Smooth muscle cell (in vitro differentiated cells): ENCODE results near the gene VMP1. TPM values are rescaled to one million over a fixed set of nuclear protein-coding genes. Genes with fewer than 3 reads are reported as not detected.
"Not testable (repeated sequence)": the region's sequence is repeated elsewhere in the genome, so short reads cannot be mapped to it uniquely, and the experiment has no call there.

ENCODE experiments used
- DNase-seq: peaks from one replicate; lab custom pipeline; 2025; ENCODE audit not compliant: unreplicated experiment; lab: John Stamatoyannopoulos, UW
- H2AFZ ChIP-seq: fragments of 200-600 bp; sonication (generic); 2 replicates; pipeline ENCODE4 v1.6.0; 2016; ENCODE audit warnings: antibody characterized with exemption, low read depth, mild to moderate bottlenecking
- H3F3A ChIP-seq: fragments of 200-600 bp; sonication (generic); 2 replicates; pipeline ENCODE4 v1.6.0; 2017; ENCODE audit warnings: antibody characterized with exemption, low read depth
- H3K27ac ChIP-seq: fragments of 200-600 bp; sonication (generic); 2 replicates; pipeline ENCODE4 v1.5.1; 2016; ENCODE audit warnings: low read depth, mild to moderate bottlenecking
- H3K27me3 ChIP-seq: fragments of 200-600 bp; sonication (generic); 2 replicates; pipeline ENCODE4 v1.6.1; 2016; ENCODE audit warnings: low read depth, mild to moderate bottlenecking
- H3K36me3 ChIP-seq: fragments of 200-600 bp; sonication (generic); 2 replicates; pipeline ENCODE4 v1.5.1; 2016; ENCODE audit warnings: low read depth
- H3K4me1 ChIP-seq: fragments of 200-600 bp; sonication (generic); 2 replicates; pipeline ENCODE4 v1.5.1; 2016; ENCODE audit warnings: low read depth
- H3K4me2 ChIP-seq: fragments of 200-600 bp; sonication (generic); 2 replicates; pipeline ENCODE4 v1.6.0; 2016; ENCODE audit warnings: mild to moderate bottlenecking
- H3K4me3 ChIP-seq: fragments of 200-600 bp; sonication (generic); 2 replicates; pipeline ENCODE4 v1.5.1; 2016; ENCODE audit warnings: mild to moderate bottlenecking
- H3K79me2 ChIP-seq: fragments of 200-600 bp; sonication (generic); 2 replicates; pipeline ENCODE4 v1.6.0; 2016; ENCODE audit warnings: low read depth, mild to moderate bottlenecking
- H3K9ac ChIP-seq: fragments of 200-600 bp; sonication (generic); 2 replicates; pipeline ENCODE4 v1.6.0; 2016; ENCODE audit warnings: low read depth
- H3K9me3 ChIP-seq: fragments of 200-600 bp; sonication (generic); replicated peaks from 2 replicates; pipeline ENCODE4 v1.5.1; 2016; ENCODE audit warnings: low read depth
- H4K20me1 ChIP-seq: fragments of 200-600 bp; sonication (generic); 2 replicates; pipeline ENCODE4 v1.6.0; 2016; ENCODE audit warnings: low read depth
- CTCF ChIP-seq: fragments of 200-600 bp; sonication (generic); IDR thresholded peaks from 2 replicates; pipeline ENCODE4 v1.5.1; 2017; ENCODE audit warnings: borderline replicate concordance, mild to moderate bottlenecking, antibody characterized with exemption; ENCODE audit not compliant: insufficient read depth, poor library complexity, severe bottlenecking
- WGBS: methylation state at CpG from one replicate; pipeline ENCODE4 v1.1.7; 2016; ENCODE audit warnings: low lambda C conversion rate; 5-methylcytosine and 5-hydroxymethylcytosine counted together
- polyA plus RNA-seq: library from polyadenylated mRNA; unstranded; fragments of >200 nt; fragmentation: Nextera tagmentation; extraction: Ambion mirVana; gene quantifications from 2 replicates; pipeline ENCODE4 v1.2.1, GENCODE V29; 2016
- total RNA-seq: library from RNA; depleted of rRNA; stranded (reverse); fragments of >200 nt; gene quantifications from 2 replicates; pipeline ENCODE4 v1.2.3, GENCODE V29; 2014

The VMP1 gene
- total and polyA plus RNA-seq, 2 experiments from 2014 or later: 102 to 545 TPM

DNA sequence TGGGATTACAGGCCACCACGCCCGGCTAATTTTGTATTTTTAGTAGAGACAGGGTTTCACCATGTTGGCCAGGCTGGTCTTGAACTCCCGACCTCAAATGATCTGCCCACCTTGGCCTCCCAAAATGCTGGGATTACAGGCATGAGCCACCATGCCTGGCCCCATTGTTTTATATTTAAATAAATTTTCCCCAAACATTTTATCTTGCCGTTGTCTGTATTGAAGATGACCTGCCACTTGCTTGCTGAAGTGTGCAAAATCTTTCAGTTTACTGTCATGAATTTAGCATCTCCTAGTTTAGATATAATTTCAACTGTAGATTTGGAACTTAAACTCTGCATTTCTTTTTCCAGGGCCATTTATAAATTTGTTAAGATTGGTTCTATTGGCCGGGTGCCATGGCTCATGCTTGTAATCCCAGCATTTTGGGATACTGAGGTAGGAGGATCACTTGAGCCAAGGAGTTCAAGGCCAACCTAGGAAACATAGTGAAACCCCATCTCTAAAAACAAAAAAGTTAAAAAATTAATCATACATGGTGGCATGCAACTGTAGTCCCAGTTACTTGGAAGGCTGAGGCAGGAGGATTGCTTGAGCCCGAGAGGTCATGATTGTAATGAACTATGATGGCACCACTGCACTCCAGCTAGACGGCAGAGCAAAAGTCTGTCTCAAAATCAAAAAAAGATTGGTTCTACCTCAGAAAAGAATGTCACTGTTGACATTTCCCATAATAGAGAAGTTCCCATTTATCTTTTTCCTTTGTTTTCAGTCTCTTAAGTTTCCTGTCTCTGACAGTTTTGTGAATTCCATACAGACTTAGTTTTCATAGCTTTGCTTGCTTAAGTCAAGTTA is 84.4 kb downstream of the VMP1 start:
- Histone ChIP-seq H3K4me3 (no peak overlapping the region), H3F3A (peaks cover 16% of the 10 kb centered on the region), H3K27me3 (no peaks in the 10 kb centered on the region), H3K27ac (peak overlapping the region; percentile 74), H3K79me2 (peaks cover 37% of the 10 kb centered on the region), H3K36me3 (no peaks in the 10 kb centered on the region), H3K4me2 (no peak overlapping the region), H3K4me1 (peaks cover 11% of the 10 kb centered on the region), H3K9ac (no peak overlapping the region), H4K20me1 (no peaks in the 10 kb centered on the region), H3K9me3 (no peaks in the 10 kb centered on the region), H2AFZ (no peak overlapping the region)
- no peak for TF ChIP-seq CTCF
- no peak for DNase-seq
- 87% methylated on average over 7 of the region's 7 CpGs for WGBS

DNA sequence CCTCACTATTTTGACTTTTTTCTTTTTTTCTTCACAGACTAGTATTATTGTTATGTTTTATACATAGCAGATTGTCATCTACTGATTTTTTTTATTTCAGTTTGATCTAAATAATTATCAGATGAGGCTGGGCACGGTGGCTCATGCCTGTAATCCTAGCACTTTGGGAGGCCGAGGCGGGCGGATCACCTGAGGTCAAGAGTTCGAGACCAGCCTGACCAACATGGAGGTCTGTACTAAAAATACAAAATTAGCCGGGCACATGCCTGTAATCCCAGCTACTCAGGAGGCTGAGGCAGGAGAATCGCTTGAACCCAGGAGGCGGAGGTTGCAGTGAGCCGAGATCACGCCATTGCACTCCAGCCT is 85.0 kb downstream of the VMP1 start:
- H3K9me3 ChIP-seq, H3K27me3 ChIP-seq, DNase-seq, H4K20me1 ChIP-seq, H3K36me3 ChIP-seq, H3K4me1 ChIP-seq, H2AFZ ChIP-seq, H3K9ac ChIP-seq, H3K4me2 ChIP-seq, H3K4me3 ChIP-seq: not testable (repeated sequence)
- 97% methylated on average over 10 of the region's 10 CpGs for WGBS
- Histone ChIP-seq H3F3A (peaks cover 22% of the 10 kb centered on the region), H3K27ac (peak overlapping the region; percentile 74), H3K79me2 (peaks cover 37% of the 10 kb centered on the region)

DNA sequence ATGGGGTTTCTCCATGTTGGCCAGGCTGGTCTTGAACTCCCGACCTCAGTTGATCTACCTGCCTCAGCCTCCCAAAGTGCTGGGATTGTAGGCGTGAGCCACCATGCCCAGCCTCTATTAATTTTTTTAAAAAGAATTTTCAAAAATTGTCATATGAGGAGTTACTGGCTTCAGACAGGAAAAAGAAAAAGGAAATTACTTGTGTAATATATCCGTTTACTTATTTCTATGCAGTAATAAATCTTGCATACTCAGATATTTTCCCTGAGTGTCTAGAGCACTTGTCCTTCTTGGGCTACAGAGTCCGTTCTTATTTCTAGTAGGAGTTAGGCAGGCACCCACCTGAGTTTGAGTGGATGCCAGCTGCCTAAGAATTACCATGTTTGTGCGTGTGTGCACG is 85.8 kb downstream of the VMP1 start:
- H3K79me2 ChIP-seq: peaks cover 33% of the 10 kb centered on the region
- DNase-seq: no peak

GRCh38 chr17:59796138-59796537 is 88.7 kb downstream of the VMP1 start:
- H3K4me1 ChIP-seq: peaks cover 15% of the 10 kb centered on the region
- H3K4me3 ChIP-seq: no peak overlapping the region
- H3K36me3 ChIP-seq: no peaks in the 10 kb centered on the region
- H3K27me3 ChIP-seq: no peaks in the 10 kb centered on the region
- H3K4me2 ChIP-seq: peak overlapping the region; percentile 64
- WGBS: 96% methylated on average over 4 of the region's 4 CpGs
- no peaks in the 10 kb centered on the region for H4K20me1 ChIP-seq
- H3K79me2 ChIP-seq: peaks cover 5% of the 10 kb centered on the region
- no peak for TF ChIP-seq CTCF
- H3K9me3 ChIP-seq: no peaks in the 10 kb centered on the region
- H3K9ac ChIP-seq: peak overlapping the region; percentile 9
- peaks cover 7% of the 10 kb centered on the region for H3F3A ChIP-seq
- H3K27ac ChIP-seq: peak overlapping the region; percentile 69
- DNase-seq: no peak
- H2AFZ ChIP-seq: no peak overlapping the region

More for the DNA sequence above, 85.8 kb downstream of the VMP1 start:
- Histone ChIP-seq H3K4me2 (no peak overlapping the region), H3K9me3 (no peaks in the 10 kb centered on the region), H3K36me3 (no peaks in the 10 kb centered on the region), H3K4me3 (no peak overlapping the region), H3K27me3 (no peaks in the 10 kb centered on the region), H3K4me1 (peaks cover 9% of the 10 kb centered on the region), H3K27ac (no peak overlapping the region), H2AFZ (no peak overlapping the region), H3F3A (peaks cover 15% of the 10 kb centered on the region), H4K20me1 (no peaks in the 10 kb centered on the region), H3K9ac (no peak overlapping the region)
- 98% methylated on average over 6 of the region's 6 CpGs for WGBS
- no peak for TF ChIP-seq CTCF
